Measurements from ENCODE around the gene ZMYM2.
"Not testable (repeated sequence)": the region's sequence is repeated elsewhere in the genome, so short reads cannot be mapped to it uniquely, and the experiment has no call there.

Gene ZMYM2

DNA sequence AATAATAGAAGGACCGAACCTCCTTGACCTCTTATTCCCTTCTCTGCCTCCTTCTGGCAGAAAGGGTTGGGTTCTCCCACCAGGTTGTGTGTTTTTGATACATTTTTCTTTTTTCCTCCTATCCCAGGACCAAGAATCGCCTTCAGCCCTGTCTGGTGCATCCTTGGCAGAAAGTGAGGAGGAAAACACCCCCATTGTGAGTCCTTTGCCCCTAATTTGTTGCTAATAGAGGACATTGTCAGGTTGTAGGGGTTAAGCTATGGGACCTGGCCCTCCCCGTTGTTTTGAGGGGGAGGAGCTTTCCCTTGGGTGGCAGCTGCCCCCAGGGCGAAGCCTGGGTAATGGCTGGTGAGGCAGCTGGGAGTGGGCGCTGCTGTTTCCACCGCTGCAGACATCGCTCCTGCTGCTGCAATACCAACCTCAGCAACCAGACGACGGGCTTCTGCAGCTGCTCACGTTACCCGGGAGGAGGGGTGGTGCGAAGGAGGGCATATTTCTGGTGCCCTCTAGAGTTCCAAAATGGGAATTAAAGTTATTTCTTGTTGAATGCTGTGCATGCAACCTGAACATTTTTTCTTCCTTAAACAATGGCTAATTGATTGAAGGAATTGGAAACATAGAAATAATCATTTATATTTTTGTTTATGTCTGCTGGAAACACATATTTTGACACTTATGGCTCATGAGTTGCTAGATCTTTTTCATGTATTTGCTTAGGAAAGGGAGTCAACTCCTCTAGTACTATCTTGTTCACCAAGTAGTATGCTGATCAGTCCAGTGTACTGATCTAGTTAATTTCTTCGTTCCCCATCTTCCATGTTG, 1.5 kb downstream of the ZMYM2 start:
- Histone ChIP-seq H3K9me3 (replicated peaks; ENCODE audit: low read length) (no peaks in the 10 kb centered on the region), H3K9ac (ENCODE audit: low read depth, low read length) (peak overlapping the region; percentile 89)

GRCh38 chr13:19960653-19960976, 2.1 kb downstream of the ZMYM2 start:
- no peaks in the 10 kb centered on the region for H3K9me3 ChIP-seq (replicated peaks; ENCODE audit: low read length)
- H3K9ac ChIP-seq (ENCODE audit: low read depth, low read length): peak overlapping the region; percentile 16
- H3K4me3 ChIP-seq (ENCODE audit: low read length): peak overlapping the region; percentile 88
- H3K4me1 ChIP-seq (ENCODE audit: control insufficient read depth, insufficient read depth, low read length): peaks cover 36% of the 10 kb centered on the region
- H3K27me3 ChIP-seq (ENCODE audit: control insufficient read depth, insufficient read depth, low read length): no peaks in the 10 kb centered on the region
- H3K4me2 ChIP-seq (ENCODE audit: low read length): peak overlapping the region; percentile 95
- H3K36me3 ChIP-seq (ENCODE audit: insufficient read depth, low read length): peaks cover 27% of the 10 kb centered on the region

More for the DNA sequence above, 1.5 kb downstream of the ZMYM2 start:
- H3K27me3 ChIP-seq (ENCODE audit: control insufficient read depth, insufficient read depth, low read length): no peaks in the 10 kb centered on the region
- H3K4me3 ChIP-seq (ENCODE audit: low read length): peak overlapping the region; percentile 88
- peaks cover 27% of the 10 kb centered on the region for H3K36me3 ChIP-seq (ENCODE audit: insufficient read depth, low read length)
- H3K4me2 ChIP-seq (ENCODE audit: low read length): peak overlapping the region; percentile 95
- peaks cover 36% of the 10 kb centered on the region for H3K4me1 ChIP-seq (ENCODE audit: control insufficient read depth, insufficient read depth, low read length)

- Histone ChIP-seq H3K9ac (ENCODE audit: low read depth, low read length) (peak overlapping the region; percentile 16), H3K27me3 (ENCODE audit: control insufficient read depth, insufficient read depth, low read length) (no peaks in the 10 kb centered on the region), H3K4me2 (ENCODE audit: low read length) (peak overlapping the region; percentile 95), H3K9me3 (replicated peaks; ENCODE audit: low read length) (no peaks in the 10 kb centered on the region), H3K4me1 (ENCODE audit: control insufficient read depth, insufficient read depth, low read length) (peaks cover 36% of the 10 kb centered on the region), H3K36me3 (ENCODE audit: insufficient read depth, low read length) (peaks cover 30% of the 10 kb centered on the region), H3K4me3 (ENCODE audit: low read length) (peak overlapping the region; percentile 20)
Observed at GRCh38 chr13:19961489-19961888, 3.0 kb downstream of the ZMYM2 start.

GRCh38 chr13:19961924-19962323, 3.4 kb downstream of the ZMYM2 start:
- H3K4me2 ChIP-seq (ENCODE audit: low read length): peak overlapping the region; percentile 95
- no peaks in the 10 kb centered on the region for H3K9me3 ChIP-seq (replicated peaks; ENCODE audit: low read length)
- no peaks in the 10 kb centered on the region for H3K27me3 ChIP-seq (ENCODE audit: control insufficient read depth, insufficient read depth, low read length)
- peaks cover 34% of the 10 kb centered on the region for H3K36me3 ChIP-seq (ENCODE audit: insufficient read depth, low read length)
- peak overlapping the region; percentile 20 for H3K4me3 ChIP-seq (ENCODE audit: low read length)
- no peak overlapping the region for H3K9ac ChIP-seq (ENCODE audit: low read depth, low read length)
- peaks cover 36% of the 10 kb centered on the region for H3K4me1 ChIP-seq (ENCODE audit: control insufficient read depth, insufficient read depth, low read length)

- Histone ChIP-seq H3K4me3 (ENCODE audit: low read length) (no peak overlapping the region), H3K9ac (ENCODE audit: low read depth, low read length) (no peak overlapping the region), H3K4me2 (ENCODE audit: low read length) (no peak overlapping the region), H3K27me3 (ENCODE audit: control insufficient read depth, insufficient read depth, low read length) (no peaks in the 10 kb centered on the region), H3K36me3 (ENCODE audit: insufficient read depth, low read length) (peaks cover 44% of the 10 kb centered on the region), H3K9me3 (replicated peaks; ENCODE audit: low read length) (no peaks in the 10 kb centered on the region), H3K4me1 (ENCODE audit: control insufficient read depth, insufficient read depth, low read length) (peaks cover 30% of the 10 kb centered on the region)
Observed at GRCh38 chr13:19962894-19963293, 4.4 kb downstream of the ZMYM2 start.

DNA sequence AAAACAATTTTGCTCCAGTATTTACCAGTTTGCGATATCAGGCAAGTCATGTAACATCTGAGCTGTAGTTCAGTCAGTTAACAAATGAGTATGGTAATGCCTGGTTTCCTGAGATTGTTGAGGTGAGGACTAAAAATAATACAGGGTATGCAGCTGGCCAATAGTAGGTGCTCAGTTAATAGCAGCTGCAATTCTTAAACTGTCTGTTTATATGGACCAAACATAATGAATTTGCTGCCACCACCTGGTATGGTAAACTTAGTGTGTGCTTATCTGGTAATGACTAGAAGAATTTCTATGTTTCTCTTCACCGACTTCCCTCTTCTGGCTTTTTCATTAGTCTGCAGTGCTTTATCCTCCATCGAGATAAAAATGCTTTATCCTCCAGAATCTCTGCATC, 9.1 kb downstream of the ZMYM2 start:
- Histone ChIP-seq H3K9ac (ENCODE audit: low read depth, low read length) (no peak overlapping the region), H3K4me1 (ENCODE audit: control insufficient read depth, insufficient read depth, low read length) (peaks cover 6% of the 10 kb centered on the region), H3K4me2 (ENCODE audit: low read length) (no peak overlapping the region)

GRCh38 chr13:19974498-19975009, 16.0 kb downstream of the ZMYM2 start:
- H3K4me1 ChIP-seq (ENCODE audit: control insufficient read depth, insufficient read depth, low read length); H3K9me3 ChIP-seq (replicated peaks; ENCODE audit: low read length); H3K9ac ChIP-seq (ENCODE audit: low read depth, low read length); H3K4me2 ChIP-seq (ENCODE audit: low read length); H3K27me3 ChIP-seq (ENCODE audit: control insufficient read depth, insufficient read depth, low read length); H3K4me3 ChIP-seq (ENCODE audit: low read length): not testable (repeated sequence)
- H3K36me3 ChIP-seq (ENCODE audit: insufficient read depth, low read length): peaks cover 34% of the 10 kb centered on the region

More for the DNA sequence above, 9.1 kb downstream of the ZMYM2 start:
- H3K27me3 ChIP-seq (ENCODE audit: control insufficient read depth, insufficient read depth, low read length): no peaks in the 10 kb centered on the region
- no peaks in the 10 kb centered on the region for H3K9me3 ChIP-seq (replicated peaks; ENCODE audit: low read length)
- H3K4me3 ChIP-seq (ENCODE audit: low read length): no peak overlapping the region
- peaks cover 52% of the 10 kb centered on the region for H3K36me3 ChIP-seq (ENCODE audit: insufficient read depth, low read length)

GRCh38 chr13:19978831-19979437, 20.4 kb downstream of the ZMYM2 start:
- H3K4me2 ChIP-seq (ENCODE audit: low read length): no peak overlapping the region
- H3K27me3 ChIP-seq (ENCODE audit: control insufficient read depth, insufficient read depth, low read length): no peaks in the 10 kb centered on the region
- peaks cover 3% of the 10 kb centered on the region for H3K4me1 ChIP-seq (ENCODE audit: control insufficient read depth, insufficient read depth, low read length)
- no peak overlapping the region for H3K4me3 ChIP-seq (ENCODE audit: low read length)
- peaks cover 26% of the 10 kb centered on the region for H3K36me3 ChIP-seq (ENCODE audit: insufficient read depth, low read length)
- no peak overlapping the region for H3K9ac ChIP-seq (ENCODE audit: low read depth, low read length)
- no peaks in the 10 kb centered on the region for H3K9me3 ChIP-seq (replicated peaks; ENCODE audit: low read length)

DNA sequence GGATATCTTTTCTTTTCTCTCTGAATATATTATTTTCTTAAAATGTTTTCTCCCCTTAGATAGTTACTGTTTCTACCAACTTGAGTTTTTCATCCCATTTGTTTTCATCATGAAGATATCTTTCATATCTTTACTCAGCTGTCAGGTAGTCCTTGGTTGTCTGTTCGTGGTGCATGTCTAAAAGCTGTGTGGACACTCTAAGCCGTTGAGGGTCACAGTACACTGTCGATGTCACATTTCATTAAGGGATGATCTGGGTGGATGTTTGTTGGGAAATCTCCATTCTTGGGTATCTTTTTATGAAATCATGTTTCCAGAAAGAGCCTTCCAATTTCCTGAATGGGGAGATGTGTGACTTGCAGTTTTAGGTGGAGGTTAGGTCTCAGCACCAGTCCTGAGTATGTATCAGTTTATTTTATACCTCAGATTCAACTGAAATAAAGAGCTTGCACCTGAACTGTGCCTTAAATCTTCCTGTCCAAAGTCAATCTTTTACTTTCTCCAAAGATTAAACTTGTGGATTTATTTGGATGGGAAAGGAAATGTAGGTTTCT, 23.2 kb downstream of the ZMYM2 start:
- Histone ChIP-seq H3K4me3 (ENCODE audit: low read length) (no peak overlapping the region), H3K9me3 (replicated peaks; ENCODE audit: low read length) (no peaks in the 10 kb centered on the region), H3K9ac (ENCODE audit: low read depth, low read length) (no peak overlapping the region), H3K4me1 (ENCODE audit: control insufficient read depth, insufficient read depth, low read length) (peaks cover 3% of the 10 kb centered on the region), H3K27me3 (ENCODE audit: control insufficient read depth, insufficient read depth, low read length) (no peaks in the 10 kb centered on the region), H3K4me2 (ENCODE audit: low read length) (no peak overlapping the region), H3K36me3 (ENCODE audit: insufficient read depth, low read length) (peaks cover 20% of the 10 kb centered on the region)

DNA sequence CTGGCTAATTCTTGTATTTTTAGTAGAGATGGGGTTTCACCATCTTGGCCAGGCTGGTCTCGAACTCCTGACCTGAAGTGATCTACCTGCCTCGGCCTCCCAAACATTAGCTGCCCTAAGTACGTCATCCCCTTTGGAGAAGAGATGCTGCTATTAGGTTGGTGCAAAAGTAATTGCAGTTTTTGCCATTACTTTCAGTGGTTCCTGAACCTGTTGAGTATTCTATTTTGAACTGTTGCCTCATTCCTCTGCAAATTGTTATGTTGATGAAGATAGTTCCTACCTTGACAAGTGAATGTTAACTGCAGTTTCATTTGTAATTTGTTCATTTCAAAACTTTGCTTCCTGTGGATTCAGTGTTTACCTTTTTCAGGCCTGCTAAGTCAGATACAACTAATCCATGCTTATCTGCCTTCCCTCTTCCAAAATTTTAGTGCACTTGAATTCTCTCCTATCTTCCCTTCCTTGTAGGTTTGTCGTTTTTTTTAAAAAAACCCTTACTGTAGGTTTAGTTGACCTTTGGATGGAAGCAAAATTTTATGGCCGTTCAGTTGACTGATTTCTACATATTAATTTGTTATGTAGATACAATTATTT, 24.0 kb downstream of the ZMYM2 start:
- no peak overlapping the region for H3K9ac ChIP-seq (ENCODE audit: low read depth, low read length)
- no peak overlapping the region for H3K4me3 ChIP-seq (ENCODE audit: low read length)
- no peak overlapping the region for H3K4me2 ChIP-seq (ENCODE audit: low read length)
- peaks cover 20% of the 10 kb centered on the region for H3K36me3 ChIP-seq (ENCODE audit: insufficient read depth, low read length)
- H3K9me3 ChIP-seq (replicated peaks; ENCODE audit: low read length): no peaks in the 10 kb centered on the region
- H3K4me1 ChIP-seq (ENCODE audit: control insufficient read depth, insufficient read depth, low read length): peaks cover 3% of the 10 kb centered on the region
- H3K27me3 ChIP-seq (ENCODE audit: control insufficient read depth, insufficient read depth, low read length): no peaks in the 10 kb centered on the region

GRCh38 chr13:19984430-19985218, 26.1 kb downstream of the ZMYM2 start:
- no peaks in the 10 kb centered on the region for H3K9me3 ChIP-seq (replicated peaks; ENCODE audit: low read length)
- peaks cover 3% of the 10 kb centered on the region for H3K4me1 ChIP-seq (ENCODE audit: control insufficient read depth, insufficient read depth, low read length)
- peaks cover 14% of the 10 kb centered on the region for H3K36me3 ChIP-seq (ENCODE audit: insufficient read depth, low read length)
- H3K9ac ChIP-seq (ENCODE audit: low read depth, low read length): no peak overlapping the region
- H3K4me3 ChIP-seq (ENCODE audit: low read length): no peak overlapping the region
- no peaks in the 10 kb centered on the region for H3K27me3 ChIP-seq (ENCODE audit: control insufficient read depth, insufficient read depth, low read length)
- no peak overlapping the region for H3K4me2 ChIP-seq (ENCODE audit: low read length)

Measured in skeletal muscle satellite cell (primary cell).